ENCODE data around the gene SCN4B. TPM values are rescaled to one million over a fixed set of nuclear protein-coding genes. Genes with fewer than 3 reads are reported as not detected.

SCN4B gene
- total RNA-seq, 1 donor from 2014 or later = 0.89 TPM

GRCh38 chr11:118136341-118136740 lies 16.3 kb downstream of the SCN4B start:
- TF ChIP-seq EZH2 (IDR thresholded peaks at IDR 0.05; ENCODE audit: insufficient read depth, low read length) (no peak), CTCF (IDR thresholded peaks at IDR 0.05; ENCODE audit: insufficient read depth, low read depth, low read length) (no peak)
- no peak overlapping the region for H3K4me3 Mint-ChIP-seq (ENCODE audit: unreplicated experiment)
- Histone ChIP-seq H3K79me2 (ENCODE audit: insufficient read depth, low read length) (no peaks in the 10 kb centered on the region), H3K36me3 (ENCODE audit: insufficient read depth, low read length) (no peaks in the 10 kb centered on the region), H3K4me1 (ENCODE audit: insufficient read depth, low read length) (no peaks in the 10 kb centered on the region), H3K27ac (ENCODE audit: low read depth, low read length) (no peak overlapping the region), H3K9ac (ENCODE audit: low read length) (no peak overlapping the region), H2AFZ (ENCODE audit: low read depth, low read length) (no peak overlapping the region), H3K9me3 (ENCODE audit: insufficient read depth, low read depth, low read length) (no peaks in the 10 kb centered on the region), H3K27me3 (ENCODE audit: insufficient read depth, low read length) (peaks cover 8% of the 10 kb centered on the region), H3K4me3 (ENCODE audit: insufficient read depth, low read depth, low read length) (no peak overlapping the region), H4K20me1 (ENCODE audit: insufficient read depth, low read length) (no peaks in the 10 kb centered on the region), H3K4me2 (ENCODE audit: low read length) (no peak overlapping the region)
- DNase-seq (ENCODE audit: low read depth) (no peak), FAIRE-seq (no peak)
- H3K36me3 Mint-ChIP-seq (ENCODE audit: low read depth, unreplicated experiment) = no peaks in the 10 kb centered on the region
- no peaks in the 10 kb centered on the region for H3K9me3 Mint-ChIP-seq (ENCODE audit: unreplicated experiment)
- H3K27ac Mint-ChIP-seq (ENCODE audit: unreplicated experiment) = no peak overlapping the region
- H3K4me1 Mint-ChIP-seq (ENCODE audit: low read depth, unreplicated experiment) = no peaks in the 10 kb centered on the region
- peaks cover 80% of the 10 kb centered on the region for H3K27me3 Mint-ChIP-seq (ENCODE audit: low read depth, unreplicated experiment)

GRCh38 chr11:118135796-118136165 lies 16.8 kb downstream of the SCN4B start:
- Histone ChIP-seq H4K20me1 (ENCODE audit: insufficient read depth, low read length) (no peaks in the 10 kb centered on the region), H2AFZ (ENCODE audit: low read depth, low read length) (no peak overlapping the region), H3K9me3 (ENCODE audit: insufficient read depth, low read depth, low read length) (no peaks in the 10 kb centered on the region), H3K9ac (ENCODE audit: low read length) (no peak overlapping the region), H3K4me3 (ENCODE audit: insufficient read depth, low read depth, low read length) (no peak overlapping the region), H3K36me3 (ENCODE audit: insufficient read depth, low read length) (no peaks in the 10 kb centered on the region), H3K4me2 (ENCODE audit: low read length) (no peak overlapping the region), H3K79me2 (ENCODE audit: insufficient read depth, low read length) (no peaks in the 10 kb centered on the region), H3K4me1 (ENCODE audit: insufficient read depth, low read length) (no peaks in the 10 kb centered on the region), H3K27me3 (ENCODE audit: insufficient read depth, low read length) (peaks cover 10% of the 10 kb centered on the region), H3K27ac (ENCODE audit: low read depth, low read length) (no peak overlapping the region)
- Mint-ChIP-seq H3K36me3 (ENCODE audit: low read depth, unreplicated experiment) (no peaks in the 10 kb centered on the region), H3K4me3 (ENCODE audit: unreplicated experiment) (no peak overlapping the region), H3K9me3 (ENCODE audit: unreplicated experiment) (no peaks in the 10 kb centered on the region), H3K4me1 (ENCODE audit: low read depth, unreplicated experiment) (no peaks in the 10 kb centered on the region), H3K27me3 (ENCODE audit: low read depth, unreplicated experiment) (peaks cover 81% of the 10 kb centered on the region), H3K27ac (ENCODE audit: unreplicated experiment) (no peak overlapping the region)
- no peak for DNase-seq (ENCODE audit: low read depth)
- FAIRE-seq = no peak
- no peak for TF ChIP-seq EZH2 (IDR thresholded peaks at IDR 0.05; ENCODE audit: insufficient read depth, low read length)
- no peak for TF ChIP-seq CTCF (IDR thresholded peaks at IDR 0.05; ENCODE audit: insufficient read depth, low read depth, low read length)

- Mint-ChIP-seq H3K4me3 (ENCODE audit: unreplicated experiment) (no peak overlapping the region), H3K27ac (ENCODE audit: unreplicated experiment) (no peak overlapping the region), H3K9me3 (ENCODE audit: unreplicated experiment) (no peaks in the 10 kb centered on the region), H3K4me1 (ENCODE audit: low read depth, unreplicated experiment) (no peaks in the 10 kb centered on the region), H3K27me3 (ENCODE audit: low read depth, unreplicated experiment) (peaks cover 79% of the 10 kb centered on the region), H3K36me3 (ENCODE audit: low read depth, unreplicated experiment) (no peaks in the 10 kb centered on the region)
- Histone ChIP-seq H3K4me3 (ENCODE audit: insufficient read depth, low read depth, low read length) (no peak overlapping the region), H2AFZ (ENCODE audit: low read depth, low read length) (no peak overlapping the region), H3K27me3 (ENCODE audit: insufficient read depth, low read length) (peaks cover 5% of the 10 kb centered on the region), H3K79me2 (ENCODE audit: insufficient read depth, low read length) (no peaks in the 10 kb centered on the region), H3K9ac (ENCODE audit: low read length) (no peak overlapping the region), H3K36me3 (ENCODE audit: insufficient read depth, low read length) (no peaks in the 10 kb centered on the region), H3K9me3 (ENCODE audit: insufficient read depth, low read depth, low read length) (no peaks in the 10 kb centered on the region), H3K27ac (ENCODE audit: low read depth, low read length) (no peak overlapping the region), H3K4me1 (ENCODE audit: insufficient read depth, low read length) (no peaks in the 10 kb centered on the region), H4K20me1 (ENCODE audit: insufficient read depth, low read length) (no peaks in the 10 kb centered on the region), H3K4me2 (ENCODE audit: low read length) (no peak overlapping the region)
- DNase-seq (ENCODE audit: low read depth) = no peak
- no peak for FAIRE-seq
- TF ChIP-seq EZH2 (IDR thresholded peaks at IDR 0.05; ENCODE audit: insufficient read depth, low read length) (no peak), CTCF (IDR thresholded peaks at IDR 0.05; ENCODE audit: insufficient read depth, low read depth, low read length) (no peak)
Measured at GRCh38 chr11:118135051-118135795, 17.4 kb downstream of the SCN4B start.
